Naive thymus-derived CD4-positive, alpha-beta T cell (primary cell): ENCODE data around the gene LETM1. TPM values are rescaled to one million over a fixed set of nuclear protein-coding genes. Genes with fewer than 3 reads are reported as not detected.
A peak's percentile ranks its signal among the peaks of the same experiment; 100 is the strongest.

Source experiments
- ATAC-seq: fragments of 150-1000 bp; cut with Tn5 transposase; 2 replicates; pipeline ENCODE4 v1.10.0; 2021; ENCODE audit warnings: mild to moderate bottlenecking, moderate library complexity
- CTCF ChIA-PET: fragments of 350-600 bp; sonication (Branson Sonifier 250); formaldehyde crosslinking; loops from one replicate; lab custom pipeline; 2021; ENCODE audit warnings: antibody characterized with exemption; lab: Charles Lee
- POLR2A ChIA-PET: fragments of 350-600 bp; sonication (Branson Sonifier 250); formaldehyde crosslinking; loops from one replicate; lab custom pipeline; 2021; ENCODE audit warnings: antibody characterized with exemption, inconsistent platforms; lab: Charles Lee
- DNase-seq, 9 donors: peaks; one replicate each; pipeline versions ENCODE4 v3.0.0 to v3.0.0-alpha.2; 2020 to 2022; ENCODE audit warnings: mixed read lengths in 1 of 9
- H3K27ac ChIP-seq: one replicate; pipeline ENCODE4 v1.7.0; 2013; ENCODE audit warnings: mild to moderate bottlenecking, low read depth, low read length, moderate library complexity
- H3K27me3 ChIP-seq, 2 donors: one replicate each; pipeline ENCODE4 v1.7.0; 2013; ENCODE audit warnings: low read length in 2 of 2, mild to moderate bottlenecking in 2 of 2, moderate library complexity in 2 of 2; ENCODE audit not compliant: control insufficient read depth in 2 of 2, insufficient read depth in 2 of 2
- H3K36me3 ChIP-seq, 3 experiments: 1 replicate in 2 of 3; 2 replicates in 1 of 3; pipeline ENCODE4 v1.7.0; 2013; ENCODE audit warnings: low read length in 3 of 3, mild to moderate bottlenecking in 3 of 3, moderate library complexity in 1 of 3; ENCODE audit not compliant: insufficient read depth in 3 of 3, control insufficient read depth in 2 of 3
- H3K4me1 ChIP-seq, 2 donors: one replicate each; pipeline ENCODE4 v1.7.0; 2013; ENCODE audit warnings: low read length in 2 of 2, mild to moderate bottlenecking in 2 of 2, moderate library complexity in 1 of 2; ENCODE audit not compliant: control insufficient read depth in 2 of 2, insufficient read depth in 2 of 2
- H3K4me3 ChIP-seq: 2 replicates; pipeline ENCODE4 v1.7.0; 2013; ENCODE audit warnings: mild to moderate bottlenecking, low read length
- H3K9me3 ChIP-seq, 3 experiments: 1 replicate in 2 of 3; 2 replicates in 1 of 3; pipeline ENCODE4 v1.7.0; 2013; ENCODE audit warnings: low read length in 3 of 3; ENCODE audit not compliant: control insufficient read depth in 2 of 3
- H3K27ac Mint-ChIP-seq, 9 donors: one replicate each; pipeline ENCODE4 v1.8.0; 2020 to 2022; ENCODE audit warnings: mixed read lengths in 9 of 9, mild to moderate bottlenecking in 8 of 9, moderate library complexity in 5 of 9, inconsistent platforms in 2 of 9
- H3K27me3 Mint-ChIP-seq, 5 donors: one replicate each; pipeline ENCODE4 v1.8.0; 2021 to 2022; ENCODE audit warnings: mixed read lengths in 5 of 5, mild to moderate bottlenecking in 1 of 5
- H3K36me3 Mint-ChIP-seq, 5 donors: one replicate each; pipeline ENCODE4 v1.8.0; 2020 to 2022; ENCODE audit warnings: mixed read lengths in 5 of 5, mild to moderate bottlenecking in 3 of 5, inconsistent platforms in 1 of 5
- H3K4me1 Mint-ChIP-seq, 7 donors: one replicate each; pipeline ENCODE4 v1.8.0; 2020 to 2022; ENCODE audit warnings: mixed read lengths in 7 of 7, mild to moderate bottlenecking in 3 of 7, inconsistent platforms in 1 of 7
- H3K4me3 Mint-ChIP-seq, 10 donors: one replicate each; pipeline ENCODE4 v1.8.0; 2020 to 2022; ENCODE audit warnings: mild to moderate bottlenecking in 10 of 10, mixed read lengths in 10 of 10, moderate library complexity in 6 of 10, inconsistent platforms in 2 of 10
- H3K9me3 Mint-ChIP-seq, 11 donors: one replicate each; pipeline ENCODE4 v1.8.0; 2020 to 2022; ENCODE audit warnings: mixed read lengths in 11 of 11, mild to moderate bottlenecking in 4 of 11, inconsistent platforms in 1 of 11, moderate library complexity in 1 of 11
- intact Hi-C, 2 donors: fragments of 100-400 bp; cut with micrococcal nuclease; formaldehyde crosslinking; loops; one replicate each; pipeline ENCODE4 v1.15.1; 2023
- polyA plus RNA-seq, 2 donors: library from polyadenylated mRNA; unstranded; fragments of 300-500 nt; fragmentation: Illumina TruSeq; gene quantifications; one replicate each; pipeline ENCODE4 v1.2.3, GENCODE V29; 2021
- total RNA-seq, 6 experiments: library from RNA in 5 of 6; stranded (reverse) in 5 of 6; gene quantifications; 1 replicate in 5 of 6; 2 replicates in 1 of 6; pipeline ENCODE4 v1.2.3 and lab custom pipeline; 2021 to 2026

The LETM1 gene
- total and polyA plus RNA-seq, 7 experiments from 2014 or later: 7.7 to 56.4 (median 35.4) TPM

- DNase-seq (no peak), ATAC-seq (no peak)
- no peaks in the 10 kb centered on the region for H3K27me3 ChIP-seq
- no peak overlapping the region for H3K4me3 ChIP-seq
- Mint-ChIP-seq H3K36me3 (peaks cover 16 to 39% (median 21%) of the 10 kb centered on the region in 5 donors), H3K27me3 (no peaks in the 10 kb centered on the region), H3K4me1 (peaks cover 5 to 67% (median 10%) of the 10 kb centered on the region in 7 donors), H3K9me3 (no peaks in the 10 kb centered on the region), H3K27ac (no peak overlapping the region), H3K4me3 (no peak overlapping the region)
- CTCF ChIA-PET: interaction anchor here (0.6 to 4.4 kb wide), 21 partner anchors 9 to 240 kb away, joined by 3 to 32 read pairs (median 4); partner anchors contain the start of gene NSD2
- H3K36me3 ChIP-seq: peaks cover 0 to 26% (median 4%) of the 10 kb centered on the region in 3 experiments
- H3K27ac ChIP-seq: no peak overlapping the region
- POLR2A ChIA-PET: no interaction called here
- H3K4me1 ChIP-seq: no peaks in the 10 kb centered on the region
- intact Hi-C loops: no loop called here
- no peaks in the 10 kb centered on the region for H3K9me3 ChIP-seq
These were observed 44.1 kb upstream of the LETM1 start for GRCh38 chr4:1900087-1900433.

DNA sequence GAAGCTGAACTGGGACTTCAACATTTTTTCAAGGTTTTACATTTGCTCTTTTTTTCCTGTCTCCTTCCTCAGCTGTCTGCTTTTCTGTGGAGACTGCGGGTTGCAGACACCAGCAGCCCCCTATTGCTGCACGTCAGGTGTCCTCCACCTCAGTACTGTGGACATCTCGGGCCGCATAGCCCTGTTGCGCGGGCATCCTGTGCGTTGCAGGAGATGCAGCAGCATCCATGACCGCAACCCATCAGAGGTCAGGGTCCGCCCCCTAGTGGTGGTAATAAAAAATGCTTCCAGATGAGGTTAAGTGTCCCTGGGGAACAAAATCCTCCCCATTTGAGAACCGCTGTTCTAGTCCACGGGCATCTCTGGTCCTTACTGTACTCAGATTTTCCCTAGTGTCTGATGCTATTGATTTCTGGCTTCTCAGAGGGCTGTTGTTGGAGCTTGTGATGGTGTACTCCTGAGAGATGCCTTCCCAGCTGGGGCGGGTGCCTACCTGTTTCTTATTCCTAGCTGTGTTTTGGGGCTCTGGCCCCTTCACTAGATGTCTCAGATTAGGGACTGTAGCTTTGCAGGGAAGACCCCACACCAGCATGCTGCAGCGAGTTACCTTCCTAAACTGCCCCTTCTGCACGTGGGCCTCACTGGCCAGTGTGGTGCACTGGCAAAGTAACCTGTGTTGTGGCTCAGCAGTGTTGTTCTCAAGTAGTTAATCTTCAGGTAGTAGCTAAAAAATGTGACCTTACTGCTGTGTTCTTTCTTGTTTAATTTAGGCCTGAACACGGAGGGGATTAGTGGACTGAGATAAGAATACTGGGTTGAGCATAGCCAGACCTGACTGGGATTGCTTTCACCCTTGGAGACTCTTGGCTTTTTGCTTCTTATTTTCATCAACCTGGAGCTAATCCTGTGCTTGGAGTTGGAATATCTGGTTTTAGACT is 43.5 kb upstream of the LETM1 start:
- ChIA-PET CTCF (interaction anchor here (0.6 to 4.4 kb wide), 23 partner anchors 10 to 239 kb away, joined by 3 to 32 read pairs (median 4); partner anchors contain the start of gene NSD2), POLR2A (no interaction called here)
- H3K4me1 Mint-ChIP-seq: peaks cover 7 to 66% (median 11%) of the 10 kb centered on the region in 7 donors
- H3K4me3 Mint-ChIP-seq: peak overlapping the region in 4 of 10 donors; percentile 18 to 64 (median 42)
- intact Hi-C loops: loop anchor here (1.0 to 2.0 kb wide), 8 partner anchors 26 to 206 kb away; partner anchors contain the start of gene LETM1 (in 2 of the 2)
- peaks cover 13 to 34% (median 16%) of the 10 kb centered on the region in 5 donors for H3K36me3 Mint-ChIP-seq
- H3K27ac ChIP-seq: no peak overlapping the region
- H3K27ac Mint-ChIP-seq: peak overlapping the region in 4 of 9 donors; percentile 2 to 87 (median 17)
- H3K9me3 ChIP-seq: no peaks in the 10 kb centered on the region
- H3K4me1 ChIP-seq: no peaks in the 10 kb centered on the region
- peak; percentile 55 to 82 (median 76) for DNase-seq
- H3K27me3 Mint-ChIP-seq: no peaks in the 10 kb centered on the region
- no peaks in the 10 kb centered on the region for H3K27me3 ChIP-seq
- ATAC-seq: peak; percentile 97
- no peak overlapping the region for H3K4me3 ChIP-seq
- no peaks in the 10 kb centered on the region for H3K9me3 Mint-ChIP-seq
- H3K36me3 ChIP-seq: peaks cover 0 to 23% (median 4%) of the 10 kb centered on the region in 3 experiments

GRCh38 chr4:1898681-1899080 is 42.7 kb upstream of the LETM1 start:
- Mint-ChIP-seq H3K27me3 (no peaks in the 10 kb centered on the region), H3K4me1 (peaks cover 7 to 62% (median 11%) of the 10 kb centered on the region in 7 donors), H3K4me3 (no peak overlapping the region), H3K27ac (peak overlapping the region in 3 of 9 donors; percentile 2 to 87 (median 12)), H3K36me3 (peaks cover 10 to 27% (median 15%) of the 10 kb centered on the region in 5 donors), H3K9me3 (no peaks in the 10 kb centered on the region)
- Histone ChIP-seq H3K4me1 (no peaks in the 10 kb centered on the region), H3K36me3 (peaks cover 0 to 23% (median 0%) of the 10 kb centered on the region in 3 experiments), H3K9me3 (no peaks in the 10 kb centered on the region), H3K4me3 (no peak overlapping the region), H3K27me3 (no peaks in the 10 kb centered on the region), H3K27ac (no peak overlapping the region)
- POLR2A ChIA-PET: no interaction called here
- intact Hi-C loops: loop anchor here (1.0 to 2.0 kb wide), 8 partner anchors 25 to 205 kb away; partner anchors contain the start of gene LETM1 (in 2 of the 2)
- CTCF ChIA-PET: interaction anchor here (0.8 to 4.4 kb wide), 12 partner anchors 10 to 205 kb away, joined by 3 to 32 read pairs (median 6); partner anchors contain the start of gene NSD2
- ATAC-seq (no peak), DNase-seq (no peak)

DNA sequence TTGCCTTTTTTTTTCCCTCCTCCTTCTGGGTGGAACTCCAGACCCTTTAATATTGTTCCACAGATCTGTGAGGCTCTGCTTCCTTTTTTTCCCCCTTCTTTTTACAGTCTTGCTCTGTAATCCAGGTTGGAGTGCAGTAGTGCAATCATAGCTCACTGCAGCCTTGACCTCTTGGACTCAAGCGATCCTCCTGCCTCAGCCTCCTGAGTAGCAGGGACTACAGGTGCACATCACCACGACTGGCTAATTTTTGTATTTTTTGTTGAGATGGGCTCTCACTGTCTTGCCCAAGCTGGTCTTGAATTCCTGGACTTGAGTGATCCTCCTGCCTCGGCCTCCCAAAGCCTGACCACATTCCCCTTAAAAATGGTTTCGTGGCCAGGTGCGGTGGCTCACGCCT is 42.1 kb upstream of the LETM1 start:
- Mint-ChIP-seq H3K27me3 (no peaks in the 10 kb centered on the region), H3K4me3 (no peak overlapping the region), H3K27ac (peak overlapping the region in 1 of 9 donors; percentile 55), H3K4me1 (peaks cover 7 to 58% (median 11%) of the 10 kb centered on the region in 7 donors), H3K36me3 (peaks cover 5 to 20% (median 10%) of the 10 kb centered on the region in 5 donors), H3K9me3 (no peaks in the 10 kb centered on the region)
- DNase-seq (no peak), ATAC-seq (no peak)
- Histone ChIP-seq H3K36me3 (peaks cover 0 to 21% (median 0%) of the 10 kb centered on the region in 3 experiments), H3K27ac (no peak overlapping the region), H3K9me3 (no peaks in the 10 kb centered on the region), H3K4me3 (no peak overlapping the region), H3K4me1 (no peaks in the 10 kb centered on the region), H3K27me3 (no peaks in the 10 kb centered on the region)
- POLR2A ChIA-PET: interaction anchor here (0.6 kb wide), 1 partner anchor 72 kb away, joined by 4 read pairs; no protein-coding TSS in a partner anchor
- CTCF ChIA-PET: interaction anchor here (0.7 to 4.4 kb wide), 7 partner anchors 26 to 205 kb away, joined by 3 to 32 read pairs (median 4); no protein-coding TSS in a partner anchor
- intact Hi-C loops: loop anchor here in 1 of 2 donors (2.0 kb wide), 1 partner anchor 25 kb away; no protein-coding TSS in a partner anchor

DNA sequence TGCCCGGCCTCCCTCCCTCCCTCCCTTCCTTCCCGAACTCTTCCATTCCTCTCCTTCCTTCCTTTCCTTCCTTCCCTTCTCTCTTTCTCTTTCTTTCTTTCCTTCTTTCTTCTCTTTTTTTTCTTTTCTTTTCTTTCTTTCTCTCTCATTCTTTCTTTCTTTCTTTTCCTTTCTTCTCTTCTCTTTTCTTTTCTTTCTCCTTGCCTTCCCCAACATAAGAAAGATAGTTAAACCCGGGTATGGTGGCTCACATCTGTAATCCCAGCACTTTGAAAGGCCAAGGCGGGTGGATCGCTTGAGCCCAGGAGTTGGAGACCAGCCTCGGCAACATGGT is 40.7 kb upstream of the LETM1 start:
- ChIA-PET CTCF (interaction anchor here (2.2 kb wide), 1 partner anchor 203 kb away, joined by 8 read pairs; no protein-coding TSS in a partner anchor), POLR2A (no interaction called here)
- Histone ChIP-seq H3K4me1 (no peaks in the 10 kb centered on the region), H3K4me3 (no peak overlapping the region), H3K27me3 (no peaks in the 10 kb centered on the region), H3K9me3 (no peaks in the 10 kb centered on the region), H3K36me3 (peaks cover 0 to 12% (median 0%) of the 10 kb centered on the region in 3 experiments), H3K27ac (no peak overlapping the region)
- Mint-ChIP-seq H3K27ac (peak overlapping the region in 3 of 9 donors; percentile 43 to 79 (median 61)), H3K4me3 (no peak overlapping the region), H3K27me3 (no peaks in the 10 kb centered on the region), H3K9me3 (no peaks in the 10 kb centered on the region), H3K4me1 (peaks cover 7 to 52% (median 13%) of the 10 kb centered on the region in 7 donors), H3K36me3 (peaks cover 5 to 10% (median 8%) of the 10 kb centered on the region in 5 donors)
- ATAC-seq (no peak), DNase-seq (no peak)
- intact Hi-C loops: no loop called here

GRCh38 chr4:1895971-1896657 is 40.2 kb upstream of the LETM1 start:
- H3K27ac Mint-ChIP-seq: peak overlapping the region in 1 of 9 donors; percentile 52
- no peak overlapping the region for H3K4me3 ChIP-seq
- intact Hi-C loops: no loop called here
- ChIA-PET POLR2A (no interaction called here), CTCF (no interaction called here)
- ATAC-seq (no peak), DNase-seq (no peak)
- no peaks in the 10 kb centered on the region for H3K9me3 Mint-ChIP-seq
- H3K27ac ChIP-seq: no peak overlapping the region
- no peaks in the 10 kb centered on the region for H3K27me3 Mint-ChIP-seq
- peaks cover 0 to 7% (median 0%) of the 10 kb centered on the region in 3 experiments for H3K36me3 ChIP-seq
- peaks cover 3 to 10% (median 6%) of the 10 kb centered on the region in 5 donors for H3K36me3 Mint-ChIP-seq
- H3K9me3 ChIP-seq: no peaks in the 10 kb centered on the region
- no peak overlapping the region for H3K4me3 Mint-ChIP-seq
- peaks cover 7 to 52% (median 14%) of the 10 kb centered on the region in 7 donors for H3K4me1 Mint-ChIP-seq
- no peaks in the 10 kb centered on the region for H3K27me3 ChIP-seq
- H3K4me1 ChIP-seq: no peaks in the 10 kb centered on the region
